ENCODE data around the gene GPC5.
"Not testable (repeated sequence)": the region's sequence is repeated elsewhere in the genome, so short reads cannot be mapped to it uniquely, and the experiment has no call there.

GPC5 gene

DNA sequence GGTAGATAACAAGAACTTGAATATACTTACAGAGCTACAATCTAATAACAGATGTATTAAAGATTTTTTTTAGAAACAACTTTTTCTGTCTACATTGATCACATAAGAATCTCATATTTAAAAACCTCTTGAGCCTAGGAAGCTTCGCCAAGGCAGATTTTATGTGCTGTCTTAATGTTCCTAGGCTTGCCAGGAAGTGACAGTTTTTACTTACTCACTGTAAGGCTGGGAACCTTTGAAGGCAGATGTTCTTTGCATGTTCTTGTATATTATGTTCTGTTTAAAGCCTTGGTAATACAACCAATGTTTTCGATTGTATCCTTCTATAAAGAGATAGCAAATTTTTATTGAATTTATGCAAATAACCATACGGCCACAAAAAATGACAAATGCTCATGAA, 492.7 kb downstream of the GPC5 start:
- ChIA-PET CTCF (no interaction called here), POLR2A (no interaction called here)
- DNase-seq (ENCODE audit: extremely low spot score) = no peak
- TF ChIP-seq, protein P1, sequence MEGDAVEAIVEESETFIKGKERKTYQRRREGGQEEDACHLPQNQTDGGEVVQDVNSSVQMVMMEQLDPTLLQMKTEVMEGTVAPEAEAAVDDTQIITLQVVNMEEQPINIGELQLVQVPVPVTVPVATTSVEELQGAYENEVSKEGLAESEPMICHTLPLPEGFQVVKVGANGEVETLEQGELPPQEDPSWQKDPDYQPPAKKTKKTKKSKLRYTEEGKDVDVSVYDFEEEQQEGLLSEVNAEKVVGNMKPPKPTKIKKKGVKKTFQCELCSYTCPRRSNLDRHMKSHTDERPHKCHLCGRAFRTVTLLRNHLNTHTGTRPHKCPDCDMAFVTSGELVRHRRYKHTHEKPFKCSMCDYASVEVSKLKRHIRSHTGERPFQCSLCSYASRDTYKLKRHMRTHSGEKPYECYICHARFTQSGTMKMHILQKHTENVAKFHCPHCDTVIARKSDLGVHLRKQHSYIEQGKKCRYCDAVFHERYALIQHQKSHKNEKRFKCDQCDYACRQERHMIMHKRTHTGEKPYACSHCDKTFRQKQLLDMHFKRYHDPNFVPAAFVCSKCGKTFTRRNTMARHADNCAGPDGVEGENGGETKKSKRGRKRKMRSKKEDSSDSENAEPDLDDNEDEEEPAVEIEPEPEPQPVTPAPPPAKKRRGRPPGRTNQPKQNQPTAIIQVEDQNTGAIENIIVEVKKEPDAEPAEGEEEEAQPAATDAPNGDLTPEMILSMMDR (IDR thresholded peaks at IDR 0.05; ENCODE audit: control extremely low read depth, extremely low read depth, low read depth, missing control alignments) = no peak

DNA sequence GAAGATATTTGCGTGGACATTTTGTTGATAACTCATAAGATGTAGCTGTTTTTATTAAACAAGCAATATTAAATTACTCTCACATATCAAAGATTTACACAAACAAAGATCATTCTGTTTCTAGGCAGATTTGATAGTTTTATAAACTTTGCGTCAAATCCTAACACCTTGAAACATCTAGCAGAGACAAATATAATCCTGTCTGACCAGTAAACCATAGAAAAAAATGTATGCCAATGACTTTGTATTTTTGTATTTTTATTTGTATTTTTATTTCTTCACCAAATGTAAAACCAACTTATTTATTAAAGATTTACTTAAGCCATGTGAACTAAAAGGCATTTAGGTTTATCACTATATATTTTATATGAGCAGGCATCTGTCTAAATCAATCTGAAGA, 494.6 kb downstream of the GPC5 start:
- CTCF ChIA-PET = interaction anchor here (1.2 kb wide), 1 partner anchor 48 kb away, joined by 3 read pairs; no protein-coding TSS in a partner anchor
- no peak for DNase-seq (ENCODE audit: extremely low spot score)

DNA sequence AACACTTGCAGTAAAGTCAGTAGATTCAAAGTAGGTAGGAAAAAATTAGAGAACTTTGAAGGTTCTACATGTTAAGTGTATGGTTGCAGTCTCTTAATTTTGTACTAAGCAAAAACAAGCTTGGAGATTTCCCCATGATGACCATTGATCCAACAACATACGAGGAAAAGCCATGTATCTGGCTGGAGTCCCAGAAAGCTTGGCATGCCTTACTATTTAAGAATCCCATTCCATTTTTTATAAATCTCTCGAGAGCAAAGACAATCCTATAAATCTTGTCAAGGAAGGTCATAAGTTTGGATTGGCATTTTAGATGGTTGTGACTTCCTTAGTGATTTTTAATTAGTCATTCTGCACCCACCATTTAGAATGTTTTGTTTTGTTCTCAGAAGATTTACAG, 495.9 kb downstream of the GPC5 start:
- CTCF ChIA-PET = no interaction called here
- DNase-seq (ENCODE audit: extremely low spot score) = no peak
- TF ChIP-seq, protein P1 (IDR thresholded peaks at IDR 0.05; ENCODE audit: control extremely low read depth, extremely low read depth, low read depth, missing control alignments) = no peak
- POLR2A ChIA-PET = no interaction called here

More for the DNA sequence above, 494.6 kb downstream of the GPC5 start:
- POLR2A ChIA-PET = no interaction called here
- TF ChIP-seq, protein P1 (IDR thresholded peaks at IDR 0.05; ENCODE audit: control extremely low read depth, extremely low read depth, low read depth, missing control alignments) = no peak

DNA sequence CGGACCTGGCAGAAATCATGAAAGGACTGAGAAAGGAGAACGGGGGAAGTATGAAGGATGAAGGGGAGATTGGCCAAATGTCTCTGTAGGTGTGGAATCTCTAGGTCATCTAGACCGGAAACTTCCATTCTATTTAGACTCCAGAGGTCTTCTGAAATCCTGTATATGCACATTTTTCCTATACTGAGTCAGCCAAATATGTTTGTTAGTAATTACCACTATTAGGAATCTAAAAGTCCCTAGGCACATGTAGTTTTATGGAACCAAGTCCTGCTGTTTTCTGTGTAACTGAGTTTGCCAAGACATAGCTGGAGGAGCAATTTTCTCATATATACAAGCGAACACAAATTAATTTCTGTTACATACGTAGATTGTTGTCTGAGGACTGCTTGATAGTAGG, 498.1 kb downstream of the GPC5 start:
- TF ChIP-seq, protein P1 (IDR thresholded peaks at IDR 0.05; ENCODE audit: control extremely low read depth, extremely low read depth, low read depth, missing control alignments) = no peak
- CTCF ChIA-PET = no interaction called here
- DNase-seq (ENCODE audit: extremely low spot score) = no peak
- POLR2A ChIA-PET = no interaction called here

DNA sequence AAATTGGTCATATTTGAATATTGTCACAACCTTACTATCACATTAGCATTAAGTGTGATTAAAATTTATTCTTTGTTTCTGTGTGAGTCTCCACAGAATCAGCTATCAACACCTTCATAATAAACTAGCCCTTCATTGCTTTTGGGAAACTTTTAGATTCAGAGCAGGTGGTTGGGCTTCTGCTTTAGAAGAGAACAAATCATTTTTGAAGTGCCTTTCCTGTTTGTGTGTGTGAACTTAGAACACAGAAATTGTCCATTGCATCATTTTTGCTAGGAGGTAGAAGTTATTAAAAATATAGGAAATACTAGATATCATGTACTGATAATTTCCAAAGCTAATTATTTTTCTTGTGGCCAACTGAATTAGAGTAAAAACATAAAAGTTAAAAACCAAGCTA, 500.6 kb downstream of the GPC5 start:
- DNase-seq (ENCODE audit: extremely low spot score); POLR2A ChIA-PET; CTCF ChIA-PET: not testable (repeated sequence)

DNA sequence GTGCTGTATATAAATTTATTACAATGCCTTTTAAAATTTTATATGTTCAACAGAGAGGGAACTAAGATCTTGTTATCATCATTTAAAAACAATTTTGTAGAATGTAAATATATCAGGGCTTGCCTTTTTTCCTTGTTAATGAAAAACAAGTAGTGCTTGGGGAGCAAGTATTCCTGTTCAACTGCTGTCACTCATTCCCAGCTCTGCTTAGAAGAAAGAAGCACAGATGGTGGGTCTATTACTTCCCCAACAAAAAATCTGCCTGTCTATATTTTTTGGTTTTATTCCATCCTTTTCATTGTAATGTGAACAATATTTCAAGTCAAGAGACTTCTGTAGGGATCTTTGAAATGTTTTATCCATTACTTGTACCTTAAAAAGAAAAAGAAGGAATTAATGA, 503.9 kb downstream of the GPC5 start:
- DNase-seq (ENCODE audit: extremely low spot score) = no peak
- ChIA-PET POLR2A (interaction anchor here (0.6 kb wide), 1 partner anchor 197 kb away, joined by 3 read pairs; no protein-coding TSS in a partner anchor), CTCF (no interaction called here)
- TF ChIP-seq, protein P1 (IDR thresholded peaks at IDR 0.05; ENCODE audit: control extremely low read depth, extremely low read depth, low read depth, missing control alignments) = no peak

DNA sequence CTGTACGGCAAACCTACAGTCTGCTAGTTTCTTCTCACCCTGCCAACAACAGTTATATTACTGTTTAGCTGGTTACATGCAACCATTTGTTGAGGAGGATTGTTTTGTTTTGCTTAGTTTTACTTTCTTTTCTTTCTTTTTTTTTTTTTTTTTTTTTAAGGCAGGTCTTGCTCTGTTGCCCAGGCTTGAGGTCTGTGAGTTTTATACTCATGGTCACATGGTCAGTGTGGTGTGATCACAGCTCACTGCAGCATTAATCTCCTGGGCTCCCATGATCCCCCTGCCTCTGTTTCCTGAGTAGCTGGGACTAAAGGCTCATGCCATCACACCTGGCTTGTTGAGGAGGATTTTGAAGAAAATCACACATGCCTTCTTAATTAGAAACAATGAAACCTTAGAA, 505.6 kb downstream of the GPC5 start:
- TF ChIP-seq, protein P1 (IDR thresholded peaks at IDR 0.05; ENCODE audit: control extremely low read depth, extremely low read depth, low read depth, missing control alignments) = no peak
- no peak for DNase-seq (ENCODE audit: extremely low spot score)
- ChIA-PET POLR2A (no interaction called here), CTCF (no interaction called here)

All from GM10248 (cell line).